ENCODE data around the gene TNPO3. TPM values are rescaled to one million over a fixed set of nuclear protein-coding genes. Genes with fewer than 3 reads are reported as not detected.

Gene TNPO3
- total and polyA plus RNA-seq, 7 donors: 22.6 to 62.1 (median 37.0) TPM

GRCh38 chr7:129074361-129074871 is 19.5 kb upstream of the TNPO3 start:
- WGBS, 3 donors: 93 to 95% (median 93%) methylated on average over 1 of the region's 1 CpG
- no peak overlapping the region for H3K27ac ChIP-seq
- ATAC-seq (no peak), DNase-seq (no peak)
- no peak overlapping the region for H3K4me3 ChIP-seq
- no peaks in the 10 kb centered on the region for H3K9me3 ChIP-seq
- intact Hi-C loops (cut with DNase I): no loop called here
- TF ChIP-seq CTCF (IDR thresholded peaks at IDR 0.05): no peak
- H3K36me3 ChIP-seq (ENCODE audit: insufficient read depth in 1 of 2, low read depth in 1 of 2): no peaks in the 10 kb centered on the region
- H3K27me3 ChIP-seq (ENCODE audit: insufficient read depth in 3 of 3, low read length in 2 of 3): peaks cover 0 to 3% (median 2%) of the 10 kb centered on the region in 3 donors
- H3K4me1 ChIP-seq: no peaks in the 10 kb centered on the region

- H3K36me3 ChIP-seq (ENCODE audit: insufficient read depth in 1 of 2, low read depth in 1 of 2): no peaks in the 10 kb centered on the region
- TF ChIP-seq CTCF (IDR thresholded peaks at IDR 0.05): no peak
- ATAC-seq (no peak), DNase-seq (no peak)
- 60 to 65% (median 61%) methylated on average over 4 of the region's 4 CpGs for whole genome bisulfite sequencing, 3 donors
- intact Hi-C loops (cut with DNase I): no loop called here
- no peak overlapping the region for H3K27ac ChIP-seq
- peaks cover 0 to 8% (median 3%) of the 10 kb centered on the region in 3 donors for H3K27me3 ChIP-seq (ENCODE audit: insufficient read depth in 3 of 3, low read length in 2 of 3)
- no peak overlapping the region for H3K4me3 ChIP-seq
- H3K4me1 ChIP-seq: no peaks in the 10 kb centered on the region
- no peaks in the 10 kb centered on the region for H3K9me3 ChIP-seq
These were observed 18.8 kb upstream of the TNPO3 start for GRCh38 chr7:129073738-129074137.

- no peak for TF ChIP-seq CTCF (IDR thresholded peaks at IDR 0.05)
- 94 to 96% (median 96%) methylated on average over 1 of the region's 1 CpG for WGBS, 3 donors
- no peaks in the 10 kb centered on the region for H3K36me3 ChIP-seq (ENCODE audit: insufficient read depth in 1 of 2, low read depth in 1 of 2)
- ATAC-seq (no peak), DNase-seq (no peak)
- intact Hi-C loops (cut with DNase I): no loop called here
- no peaks in the 10 kb centered on the region for H3K4me1 ChIP-seq
- no peaks in the 10 kb centered on the region for H3K9me3 ChIP-seq
- H3K27me3 ChIP-seq (ENCODE audit: insufficient read depth in 3 of 3, low read length in 2 of 3): peaks cover 0 to 10% (median 3%) of the 10 kb centered on the region in 3 donors
- no peak overlapping the region for H3K27ac ChIP-seq
- H3K4me3 ChIP-seq: no peak overlapping the region
These were observed 18.3 kb upstream of the TNPO3 start for GRCh38 chr7:129073204-129073603.

GRCh38 chr7:129072479-129073011 is 17.6 kb upstream of the TNPO3 start:
- intact Hi-C loops (cut with DNase I): no loop called here
- Histone ChIP-seq H3K36me3 (ENCODE audit: insufficient read depth in 1 of 2, low read depth in 1 of 2) (no peaks in the 10 kb centered on the region), H3K4me3 (no peak overlapping the region), H3K27ac (no peak overlapping the region), H3K9me3 (no peaks in the 10 kb centered on the region), H3K4me1 (no peaks in the 10 kb centered on the region), H3K27me3 (ENCODE audit: insufficient read depth in 3 of 3, low read length in 2 of 3) (peaks cover 0 to 13% (median 3%) of the 10 kb centered on the region in 3 donors)
- no peak for ATAC-seq
- 73 to 81% (median 76%) methylated on average over 9 of the region's 9 CpGs for WGBS, 3 donors
- DNase-seq: no peak
- TF ChIP-seq CTCF (IDR thresholded peaks at IDR 0.05): no peak

- no peak for TF ChIP-seq CTCF (IDR thresholded peaks at IDR 0.05)
- Histone ChIP-seq H3K36me3 (ENCODE audit: insufficient read depth in 1 of 2, low read depth in 1 of 2) (no peaks in the 10 kb centered on the region), H3K9me3 (no peaks in the 10 kb centered on the region), H3K4me1 (no peaks in the 10 kb centered on the region), H3K27ac (no peak overlapping the region), H3K27me3 (ENCODE audit: insufficient read depth in 3 of 3, low read length in 2 of 3) (peaks cover 0 to 13% (median 3%) of the 10 kb centered on the region in 3 donors), H3K4me3 (no peak overlapping the region)
- 59 to 82% (median 75%) methylated on average over 5 of the region's 5 CpGs for WGBS, 3 donors
- no peak for ATAC-seq
- no peak for DNase-seq
- intact Hi-C loops (cut with DNase I): no loop called here
These were observed 14.1 kb upstream of the TNPO3 start for GRCh38 chr7:129069021-129069420.
